ENCODE measurements around the gene GK2.

- no peak for TF ChIP-seq CTCF (IDR thresholded peaks at IDR 0.05)
- no peak for TF ChIP-seq POLR2A (IDR thresholded peaks at IDR 0.05)
Measured at GRCh38 chr4:79385641-79386040, 22.4 kb downstream of the GK2 start.
